ENCODE results near the gene APOE.

Gene APOE

GRCh38 chr19:44954649-44955504 is 49.3 kb downstream of the APOE start, which contains the start of gene CLPTM1:
CLPTM1 (plus strand) TSS chr19:44955380; CDS start chr19:44955396, 16 bp downstream.
- DNase-seq = peak; percentile 98 to 100 (median 99)

GRCh38 chr19:44955505-44956439 is 50.2 kb downstream of the APOE start:
- peak in 2 of 4 experiments; percentile 9 to 35 for DNase-seq

GRCh38 chr19:44957526-44957925 is 51.9 kb downstream of the APOE start:
- no peak for DNase-seq

- no peak for DNase-seq
Measured at GRCh38 chr19:44958090-44958489, 52.5 kb downstream of the APOE start.

Measured in suppressor macrophage (primary cell).